ENCODE results near the gene HDAC11. TPM values are rescaled to one million over a fixed set of nuclear protein-coding genes. Genes with fewer than 3 reads are reported as not detected.

HDAC11 gene
- total RNA-seq, 1 donor from 2014 or later, result 14.4 TPM

- TF ChIP-seq, protein P1, sequence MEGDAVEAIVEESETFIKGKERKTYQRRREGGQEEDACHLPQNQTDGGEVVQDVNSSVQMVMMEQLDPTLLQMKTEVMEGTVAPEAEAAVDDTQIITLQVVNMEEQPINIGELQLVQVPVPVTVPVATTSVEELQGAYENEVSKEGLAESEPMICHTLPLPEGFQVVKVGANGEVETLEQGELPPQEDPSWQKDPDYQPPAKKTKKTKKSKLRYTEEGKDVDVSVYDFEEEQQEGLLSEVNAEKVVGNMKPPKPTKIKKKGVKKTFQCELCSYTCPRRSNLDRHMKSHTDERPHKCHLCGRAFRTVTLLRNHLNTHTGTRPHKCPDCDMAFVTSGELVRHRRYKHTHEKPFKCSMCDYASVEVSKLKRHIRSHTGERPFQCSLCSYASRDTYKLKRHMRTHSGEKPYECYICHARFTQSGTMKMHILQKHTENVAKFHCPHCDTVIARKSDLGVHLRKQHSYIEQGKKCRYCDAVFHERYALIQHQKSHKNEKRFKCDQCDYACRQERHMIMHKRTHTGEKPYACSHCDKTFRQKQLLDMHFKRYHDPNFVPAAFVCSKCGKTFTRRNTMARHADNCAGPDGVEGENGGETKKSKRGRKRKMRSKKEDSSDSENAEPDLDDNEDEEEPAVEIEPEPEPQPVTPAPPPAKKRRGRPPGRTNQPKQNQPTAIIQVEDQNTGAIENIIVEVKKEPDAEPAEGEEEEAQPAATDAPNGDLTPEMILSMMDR (IDR thresholded peaks at IDR 0.05; ENCODE audit: unreplicated experiment), result no peak
- peaks cover 4% of the 10 kb centered on the region for H3K9me3 Mint-ChIP-seq (ENCODE audit: low read depth)
These were observed 36.6 kb downstream of the HDAC11 start for GRCh38 chr3:13516760-13517135.

DNA sequence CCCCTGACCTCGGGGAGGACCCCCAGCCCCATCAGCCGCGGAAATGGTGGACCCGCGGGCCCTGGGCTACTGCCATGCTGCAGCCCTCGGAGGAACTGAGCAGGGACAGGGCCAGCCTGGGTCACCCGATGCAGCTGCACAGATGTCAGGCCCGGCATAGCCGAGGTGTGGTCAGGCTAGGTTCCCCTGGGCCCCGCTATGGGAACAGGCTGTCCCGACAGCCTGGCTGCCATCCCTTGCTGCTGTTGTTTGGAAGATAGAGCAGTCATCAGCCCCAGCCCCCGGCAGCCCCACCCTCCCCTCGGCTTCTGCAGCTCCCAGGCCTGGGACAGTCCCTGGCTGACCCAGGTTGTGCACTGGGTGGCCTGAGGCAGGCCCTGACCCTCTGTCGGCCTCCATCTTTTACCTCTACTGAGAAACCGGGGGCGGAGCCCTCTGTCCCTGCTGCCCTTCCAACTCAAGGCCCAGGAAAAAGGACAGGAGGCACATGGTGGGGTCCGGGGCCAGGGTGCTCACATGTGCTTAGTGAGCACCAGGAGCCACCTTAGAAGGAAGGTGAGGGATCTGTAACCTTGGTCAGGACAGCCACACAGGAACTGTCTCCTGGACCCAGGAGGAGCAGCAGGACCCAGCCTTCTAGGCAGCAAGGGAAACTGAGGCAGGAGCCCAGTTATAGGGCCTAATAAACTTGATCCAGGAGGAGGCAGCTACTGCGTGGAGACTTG lies 37.3 kb downstream of the HDAC11 start:
- TF ChIP-seq, protein P1 (IDR thresholded peaks at IDR 0.05; ENCODE audit: unreplicated experiment), result no peak
- DNase-seq (ENCODE audit: low spot score, unreplicated experiment), result no peak
- Mint-ChIP-seq H3K4me3 (ENCODE audit: low read depth) (no peak overlapping the region), H3K36me3 (ENCODE audit: insufficient read depth) (peaks cover 1% of the 10 kb centered on the region), H3K9me3 (ENCODE audit: low read depth) (peaks cover 6% of the 10 kb centered on the region), H3K4me1 (ENCODE audit: low read depth) (no peaks in the 10 kb centered on the region), H3K27me3 (peaks cover 4% of the 10 kb centered on the region), H3K27ac (no peak overlapping the region)

More at GRCh38 chr3:13516760-13517135, 36.6 kb downstream of the HDAC11 start:
- Mint-ChIP-seq H3K36me3 (ENCODE audit: insufficient read depth) (peaks cover 1% of the 10 kb centered on the region), H3K27ac (no peak overlapping the region), H3K27me3 (peaks cover 4% of the 10 kb centered on the region), H3K4me1 (ENCODE audit: low read depth) (no peaks in the 10 kb centered on the region), H3K4me3 (ENCODE audit: low read depth) (no peak overlapping the region)
- DNase-seq (ENCODE audit: low spot score, unreplicated experiment), result no peak

- no peak for DNase-seq (ENCODE audit: low spot score, unreplicated experiment)
- Mint-ChIP-seq H3K4me3 (ENCODE audit: low read depth) (no peak overlapping the region), H3K9me3 (ENCODE audit: low read depth) (peaks cover 6% of the 10 kb centered on the region), H3K27ac (no peak overlapping the region), H3K27me3 (peaks cover 4% of the 10 kb centered on the region), H3K4me1 (ENCODE audit: low read depth) (no peaks in the 10 kb centered on the region), H3K36me3 (ENCODE audit: insufficient read depth) (peaks cover 1% of the 10 kb centered on the region)
- TF ChIP-seq, protein P1 (IDR thresholded peaks at IDR 0.05; ENCODE audit: unreplicated experiment), result no peak
These were observed 38.4 kb downstream of the HDAC11 start for GRCh38 chr3:13518516-13518953.

DNA sequence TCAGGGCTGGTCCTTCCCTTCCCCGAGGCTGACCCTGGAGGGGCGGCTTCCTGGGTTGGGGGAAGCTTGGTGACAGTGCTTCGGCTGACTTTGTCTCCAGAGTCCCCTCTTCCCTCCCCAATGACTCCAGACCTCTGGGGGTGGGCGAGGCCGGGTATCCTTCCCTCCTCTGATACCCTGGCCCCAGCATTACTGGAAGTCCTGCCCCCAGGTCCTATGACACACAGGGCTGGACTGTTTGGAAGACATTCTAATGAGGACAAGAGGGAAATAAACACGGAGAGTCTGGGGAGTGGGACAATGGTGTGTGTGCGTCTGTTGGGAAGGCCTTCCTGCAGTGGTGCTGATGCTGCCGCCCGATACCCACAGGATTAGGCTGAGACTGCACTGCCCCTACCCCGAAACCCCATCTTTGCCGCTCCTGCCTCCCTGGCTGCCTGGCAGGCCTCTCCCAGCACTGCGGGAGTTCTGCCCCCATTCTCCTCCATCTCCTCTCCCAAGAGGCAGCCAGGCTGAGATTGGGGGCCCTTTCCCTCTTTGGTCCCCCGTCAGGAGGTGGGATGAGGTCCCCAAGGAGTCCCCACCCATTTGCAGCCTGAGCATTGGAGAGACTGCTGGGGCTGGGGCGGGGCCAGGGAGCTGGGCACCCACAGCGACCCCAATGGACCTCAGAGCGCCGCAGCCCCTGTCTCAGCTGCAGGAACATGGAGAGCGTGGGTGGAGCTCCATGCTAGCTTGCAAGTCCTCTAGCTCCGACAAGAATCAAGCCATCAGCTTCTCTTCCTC lies 39.1 kb downstream of the HDAC11 start:
- no peak for DNase-seq (ENCODE audit: low spot score, unreplicated experiment)
- no peak overlapping the region for H3K27ac Mint-ChIP-seq
- H3K27me3 Mint-ChIP-seq, result peaks cover 4% of the 10 kb centered on the region
- H3K4me3 Mint-ChIP-seq (ENCODE audit: low read depth), result no peak overlapping the region
- H3K36me3 Mint-ChIP-seq (ENCODE audit: insufficient read depth), result peaks cover 1% of the 10 kb centered on the region
- TF ChIP-seq, protein P1 (IDR thresholded peaks at IDR 0.05; ENCODE audit: unreplicated experiment), result no peak
- peaks cover 6% of the 10 kb centered on the region for H3K9me3 Mint-ChIP-seq (ENCODE audit: low read depth)
- no peaks in the 10 kb centered on the region for H3K4me1 Mint-ChIP-seq (ENCODE audit: low read depth)

DNA sequence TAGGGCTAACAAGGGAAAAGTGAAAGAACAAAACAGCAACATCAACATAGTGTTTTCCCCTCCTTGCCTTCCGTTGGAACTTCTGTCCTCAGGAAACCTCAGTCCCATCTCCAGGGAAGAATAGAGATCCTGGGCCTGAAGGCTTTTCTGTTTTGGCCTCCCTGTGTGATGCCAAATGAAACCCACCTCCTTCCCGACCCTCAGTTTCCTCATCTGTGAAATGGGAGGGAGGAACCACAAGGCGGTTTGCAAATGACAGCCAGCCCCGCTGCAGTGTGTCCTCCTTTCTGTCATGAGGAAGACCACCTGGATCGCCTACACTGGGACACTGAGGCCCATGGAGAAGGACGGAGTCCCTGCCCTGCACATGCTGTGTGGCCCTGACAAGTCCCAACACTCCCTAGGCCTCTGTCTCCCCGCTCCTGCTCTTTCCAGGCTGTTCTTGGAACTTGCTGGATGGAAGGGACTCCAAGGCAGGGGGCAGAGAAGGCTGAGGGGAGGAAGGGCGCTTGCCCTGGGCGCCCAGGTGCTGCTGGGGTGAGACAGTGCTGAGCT lies 40.3 kb downstream of the HDAC11 start:
- Mint-ChIP-seq H3K9me3 (ENCODE audit: low read depth) (peaks cover 6% of the 10 kb centered on the region), H3K4me1 (ENCODE audit: low read depth) (no peaks in the 10 kb centered on the region), H3K4me3 (ENCODE audit: low read depth) (no peak overlapping the region), H3K27ac (no peak overlapping the region), H3K36me3 (ENCODE audit: insufficient read depth) (peaks cover 1% of the 10 kb centered on the region), H3K27me3 (peaks cover under 1% of the 10 kb centered on the region)
- no peak for DNase-seq (ENCODE audit: low spot score, unreplicated experiment)
- TF ChIP-seq, protein P1 (IDR thresholded peaks at IDR 0.05; ENCODE audit: unreplicated experiment), result no peak
